Psoas muscle (tissue), 8 donors: Measurements from ENCODE around the gene SRCAP. TPM values are rescaled to one million over a fixed set of nuclear protein-coding genes. Genes with fewer than 3 reads are reported as not detected.
A peak's percentile ranks its signal among the peaks of the same experiment; 100 is the strongest.

ENCODE experiments used
- ATAC-seq, 4 donors: fragments of 200-7000 bp; cut with Tn5 transposase; one replicate each; pipeline ENCODE4 v1.9.1; 2020; ENCODE audit warnings: moderate library complexity in 3 of 4, mild to moderate bottlenecking in 2 of 4
- DNase-seq, 2 donors: peaks; one replicate each; pipeline ENCODE4 v3.0.0-alpha.2; 2020
- H3K27ac ChIP-seq: fragments of 200-600 bp; one replicate; pipeline ENCODE4 v1.8.0; 2022
- H3K27me3 ChIP-seq, 3 donors: fragments of 200-600 bp in 1 of 3; one replicate each; pipeline versions ENCODE4 v1.6.1 to v1.8.0; 2013 to 2022; ENCODE audit warnings: low read length in 2 of 3, mild to moderate bottlenecking in 2 of 3, moderate library complexity in 1 of 3; ENCODE audit not compliant: insufficient read depth in 3 of 3
- H3K36me3 ChIP-seq, 2 donors: fragments of 200-600 bp in 1 of 2; one replicate each; pipeline versions ENCODE4 v1.6.1 to v1.8.0; 2013 to 2022; ENCODE audit warnings: low read depth in 1 of 2, mild to moderate bottlenecking in 1 of 2, moderate library complexity in 1 of 2; ENCODE audit not compliant: insufficient read depth in 1 of 2
- H3K4me1 ChIP-seq: fragments of 200-600 bp; one replicate; pipeline ENCODE4 v1.8.0; 2022
- H3K4me3 ChIP-seq: fragments of 200-600 bp; one replicate; pipeline ENCODE4 v1.8.0; 2022; ENCODE audit warnings: mild to moderate bottlenecking
- H3K9me3 ChIP-seq: fragments of 200-600 bp; one replicate; pipeline ENCODE4 v1.8.0; 2022
- WGBS, 3 donors: extraction: QIAGEN DNeasy Blood & Tissue Kit; methylation state at CpG; one replicate each; pipeline versions ENCODE4 v1.1.6 to v1.1.7; 2013; 5-methylcytosine and 5-hydroxymethylcytosine counted together
- intact Hi-C, 2 donors: fragments of 100-400 bp; cut with DNase I; formaldehyde crosslinking; loops; one replicate each; pipeline versions ENCODE4 v1.11.0 to v1.14.2; 2022
- polyA plus RNA-seq, 3 donors: library from polyadenylated mRNA; stranded (reverse); fragments of 200-250 nt; gene quantifications; one replicate each; pipeline ENCODE4 v1.2.3, GENCODE V29; 2013
- total RNA-seq, 4 donors: library from RNA; stranded (reverse); fragmentation: NEBNext Ultra II Directional in 2 of 4; extraction: Animal tissue kit (Norgen Biotek cat#: 25700) in 2 of 4; gene quantifications; one replicate each; pipeline versions ENCODE4 v1.2.1 to v1.2.4, GENCODE V29; 2021 to 2023
- TF ChIP-seq, protein P1 (sequence below): fragments of 200-600 bp; IDR thresholded peaks from one replicate; pipeline ENCODE4 v1.8.0; 2022; ENCODE audit warnings: antibody characterized with exemption
- donor health status: healthy with polysubstance abuse.
- donor health status: DM: no; HTN: no; CAD: no; lungs with moderate emphysema.
- donor health status: Bipolar disorder and iron deficiency.
- donor health status: healthy.
- donor health status: DM: yes; HTN: yes; CAD: no.
- donor health status: DM: no; HTN: no; CAD: no.
- donor health status: DM: no; HTN: no; CAD: no.
- donor health status: DM: yes; HTN: yes; CAD: no.

The SRCAP gene
- total and polyA plus RNA-seq, 7 donors = 4.4 to 50.1 (median 37.8) TPM

DNA sequence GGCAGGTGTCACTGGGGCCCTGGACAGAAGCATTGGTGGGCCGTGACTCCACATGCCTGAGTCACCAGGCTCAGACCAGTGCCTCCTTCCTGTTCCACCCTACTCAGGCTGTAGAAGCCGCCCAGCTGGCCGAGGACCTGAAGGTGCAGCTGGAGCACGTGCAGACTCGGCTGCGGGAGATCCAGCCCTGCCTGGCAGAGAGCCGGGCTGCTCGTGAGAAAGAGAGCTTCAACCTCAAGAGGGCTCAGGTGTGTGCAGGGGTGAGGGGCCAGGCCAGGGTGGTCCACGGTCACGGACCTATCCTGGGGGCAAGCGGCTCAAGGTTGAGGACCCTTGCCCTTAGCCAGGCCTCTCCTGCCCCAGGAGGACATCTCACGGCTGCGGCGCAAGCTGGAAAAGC is 72.8 kb downstream of the SRCAP start:
- ATAC-seq = no peak
- WGBS, 3 donors = 77 to 91% (median 82%) methylated on average over 14 of the region's 14 CpGs
- no peak overlapping the region for H3K4me3 ChIP-seq
- H3K4me1 ChIP-seq = peaks cover 17% of the 10 kb centered on the region
- H3K9me3 ChIP-seq = no peaks in the 10 kb centered on the region
- intact Hi-C loops = no loop called here
- DNase-seq = no peak
- no peak overlapping the region for H3K27ac ChIP-seq
- peaks cover 14 to 79% of the 10 kb centered on the region in 2 donors for H3K36me3 ChIP-seq
- no peaks in the 10 kb centered on the region for H3K27me3 ChIP-seq
- TF ChIP-seq, protein P1, sequence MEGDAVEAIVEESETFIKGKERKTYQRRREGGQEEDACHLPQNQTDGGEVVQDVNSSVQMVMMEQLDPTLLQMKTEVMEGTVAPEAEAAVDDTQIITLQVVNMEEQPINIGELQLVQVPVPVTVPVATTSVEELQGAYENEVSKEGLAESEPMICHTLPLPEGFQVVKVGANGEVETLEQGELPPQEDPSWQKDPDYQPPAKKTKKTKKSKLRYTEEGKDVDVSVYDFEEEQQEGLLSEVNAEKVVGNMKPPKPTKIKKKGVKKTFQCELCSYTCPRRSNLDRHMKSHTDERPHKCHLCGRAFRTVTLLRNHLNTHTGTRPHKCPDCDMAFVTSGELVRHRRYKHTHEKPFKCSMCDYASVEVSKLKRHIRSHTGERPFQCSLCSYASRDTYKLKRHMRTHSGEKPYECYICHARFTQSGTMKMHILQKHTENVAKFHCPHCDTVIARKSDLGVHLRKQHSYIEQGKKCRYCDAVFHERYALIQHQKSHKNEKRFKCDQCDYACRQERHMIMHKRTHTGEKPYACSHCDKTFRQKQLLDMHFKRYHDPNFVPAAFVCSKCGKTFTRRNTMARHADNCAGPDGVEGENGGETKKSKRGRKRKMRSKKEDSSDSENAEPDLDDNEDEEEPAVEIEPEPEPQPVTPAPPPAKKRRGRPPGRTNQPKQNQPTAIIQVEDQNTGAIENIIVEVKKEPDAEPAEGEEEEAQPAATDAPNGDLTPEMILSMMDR = no peak

DNA sequence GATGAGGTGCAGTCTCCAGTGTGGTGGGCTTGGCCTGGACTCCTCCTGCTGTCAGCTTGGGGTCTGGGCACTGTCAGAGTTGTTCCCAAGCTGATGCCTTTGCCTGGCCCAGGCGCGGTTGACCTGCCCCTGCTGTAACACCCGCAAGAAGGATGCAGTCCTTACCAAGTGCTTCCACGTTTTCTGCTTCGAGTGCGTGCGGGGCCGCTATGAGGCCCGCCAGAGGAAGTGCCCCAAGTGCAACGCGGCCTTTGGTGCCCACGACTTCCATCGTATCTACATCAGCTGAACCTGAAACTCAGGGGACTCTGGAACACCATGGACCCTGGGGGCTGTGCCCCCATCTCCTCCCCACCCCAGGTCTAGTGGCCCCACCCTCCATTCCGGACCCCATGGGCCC is 74.9 kb downstream of the SRCAP start:
- intact Hi-C loops = no loop called here
- Histone ChIP-seq H3K27me3 (no peaks in the 10 kb centered on the region), H3K4me3 (no peak overlapping the region), H3K9me3 (no peaks in the 10 kb centered on the region), H3K36me3 (peaks cover 6 to 58% of the 10 kb centered on the region in 2 donors), H3K27ac (no peak overlapping the region), H3K4me1 (peaks cover 37% of the 10 kb centered on the region)
- DNase-seq (no peak), ATAC-seq (no peak)
- 82 to 85% (median 83%) methylated on average over 14 of the region's 14 CpGs for WGBS, 3 donors
- TF ChIP-seq, protein P1 = no peak

DNA sequence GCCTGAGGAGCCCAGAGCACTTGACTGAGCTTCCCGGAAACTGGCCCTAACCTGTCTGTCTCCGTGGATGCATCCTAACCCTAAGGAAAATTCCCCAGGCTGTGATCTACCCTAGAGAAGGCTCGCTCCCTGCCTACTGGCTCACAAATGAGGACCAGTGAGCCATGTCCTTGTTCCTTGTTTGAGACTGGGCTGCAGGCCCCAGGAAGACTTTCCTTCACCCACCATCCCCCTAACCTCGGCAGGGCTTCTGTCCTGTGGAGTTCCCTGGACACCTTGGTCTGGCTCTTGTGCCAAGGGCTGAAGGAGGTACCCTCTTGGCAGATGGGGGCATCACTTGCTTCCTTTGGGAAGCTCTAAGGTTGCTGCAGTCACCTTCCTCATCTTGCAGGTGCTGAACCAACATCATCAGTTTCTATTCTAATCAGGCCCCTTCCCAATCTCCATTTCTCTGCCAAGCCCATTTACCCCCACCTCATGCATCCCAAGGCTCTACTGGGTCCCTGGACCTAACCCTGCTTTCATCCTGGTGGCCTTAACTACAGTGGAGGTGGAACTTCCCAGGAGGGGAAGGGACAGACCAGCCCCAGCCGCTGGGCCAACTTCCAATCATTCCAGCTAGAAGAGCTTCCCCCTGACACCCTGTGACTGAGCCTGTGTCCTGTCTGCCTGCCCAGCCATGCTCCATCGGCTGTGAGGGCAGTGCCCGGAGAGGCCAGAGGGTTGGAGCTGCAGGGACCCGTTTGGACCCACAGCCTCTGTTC is 75.6 kb downstream of the SRCAP start:
- Histone ChIP-seq H3K4me1 (peaks cover 38% of the 10 kb centered on the region), H3K36me3 (peaks cover 1 to 50% of the 10 kb centered on the region in 2 donors), H3K4me3 (peak overlapping the region; percentile 95), H3K9me3 (no peaks in the 10 kb centered on the region), H3K27ac (peak overlapping the region; percentile 94), H3K27me3 (no peaks in the 10 kb centered on the region)
- intact Hi-C loops = no loop called here
- ATAC-seq (no peak), DNase-seq (no peak)
- 37 to 46% (median 39%) methylated on average over 8 of the region's 8 CpGs for WGBS, 3 donors
- TF ChIP-seq, protein P1 = no peak

DNA sequence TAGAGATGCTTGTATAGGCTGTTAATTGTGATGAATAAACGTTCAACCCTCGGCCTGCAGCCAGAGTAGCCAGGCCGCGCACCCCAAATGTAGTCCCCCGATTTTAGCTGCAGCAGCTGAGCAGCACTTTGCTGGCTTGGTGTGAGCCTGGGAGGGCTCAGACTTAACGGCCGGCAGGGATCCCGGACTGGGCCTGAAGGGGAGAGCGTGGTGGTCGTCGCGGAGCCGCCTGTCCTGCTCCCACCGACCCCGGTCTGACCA is 76.1 kb downstream of the SRCAP start:
- H3K36me3 ChIP-seq = peaks cover 0 to 45% of the 10 kb centered on the region in 2 donors
- intact Hi-C loops = no loop called here
- no peaks in the 10 kb centered on the region for H3K9me3 ChIP-seq
- TF ChIP-seq, protein P1 = no peak
- ATAC-seq = no peak
- H3K4me1 ChIP-seq = peaks cover 38% of the 10 kb centered on the region
- peak overlapping the region; percentile 95 for H3K4me3 ChIP-seq
- H3K27ac ChIP-seq = peak overlapping the region; percentile 94
- 4 to 20% (median 7%) methylated on average over 6 to 15 of the region's 15 CpGs for WGBS, 3 donors
- no peaks in the 10 kb centered on the region for H3K27me3 ChIP-seq
- no peak for DNase-seq
